Activated CD8-positive, alpha-beta memory T cell treated with anti-CD3 and anti-CD28 coated beads for 36 hours (primary cell): ENCODE data around the gene YY1AP1. TPM values are rescaled to one million over a fixed set of nuclear protein-coding genes. Genes with fewer than 3 reads are reported as not detected.

Experiments used
- total RNA-seq, 2 experiments: library from RNA; stranded (reverse); gene quantifications; one replicate each; pipeline ENCODE4 v1.2.3, GENCODE V29; 2021

YY1AP1 gene
- total RNA-seq, 2 experiments from 2014 or later = 52.0 to 55.2 TPM

Other genes with a start within 250 kb of the YY1AP1 start
- 10 to 100 TPM; 22.8 to 24.0 TPM for gene ASH1L, start 126.0 kb downstream of the YY1AP1 start, total RNA-seq
- gene MSTO1, start 78.6 kb downstream of the YY1AP1 start, total RNA-seq = 10 to 100 TPM; 88.9 to 98.3 TPM
- 100 to 1,000 TPM; 159 TPM for gene DAP3, start 317 bp upstream of the YY1AP1 start, total RNA-seq
- gene GON4L, start 168.4 kb upstream of the YY1AP1 start, total RNA-seq = 10 to 100 TPM; 46.4 to 51.2 TPM
- 10 to 100 TPM; 18.1 to 19.0 TPM for gene SYT11, start 170.8 kb upstream of the YY1AP1 start, total RNA-seq
- 10 to 100 TPM; 15.2 to 15.5 TPM for gene RIT1, start 222.6 kb upstream of the YY1AP1 start, total RNA-seq
- gene KHDC4, start 245.6 kb upstream of the YY1AP1 start, total RNA-seq = 10 to 100 TPM; 66.4 to 67.2 TPM